GM18873 (cell line): ENCODE results near the gene DMXL1.

Experiments used
- ATAC-seq: cut with Tn5 transposase; IDR thresholded peaks from one replicate; pipeline ENCODE4 v1.9.1; 2021; ENCODE audit warnings: mild to moderate bottlenecking, moderate library complexity, moderate number of reproducible peaks; ENCODE audit not compliant: unreplicated experiment, low FRiP score

The DMXL1 gene

DNA sequence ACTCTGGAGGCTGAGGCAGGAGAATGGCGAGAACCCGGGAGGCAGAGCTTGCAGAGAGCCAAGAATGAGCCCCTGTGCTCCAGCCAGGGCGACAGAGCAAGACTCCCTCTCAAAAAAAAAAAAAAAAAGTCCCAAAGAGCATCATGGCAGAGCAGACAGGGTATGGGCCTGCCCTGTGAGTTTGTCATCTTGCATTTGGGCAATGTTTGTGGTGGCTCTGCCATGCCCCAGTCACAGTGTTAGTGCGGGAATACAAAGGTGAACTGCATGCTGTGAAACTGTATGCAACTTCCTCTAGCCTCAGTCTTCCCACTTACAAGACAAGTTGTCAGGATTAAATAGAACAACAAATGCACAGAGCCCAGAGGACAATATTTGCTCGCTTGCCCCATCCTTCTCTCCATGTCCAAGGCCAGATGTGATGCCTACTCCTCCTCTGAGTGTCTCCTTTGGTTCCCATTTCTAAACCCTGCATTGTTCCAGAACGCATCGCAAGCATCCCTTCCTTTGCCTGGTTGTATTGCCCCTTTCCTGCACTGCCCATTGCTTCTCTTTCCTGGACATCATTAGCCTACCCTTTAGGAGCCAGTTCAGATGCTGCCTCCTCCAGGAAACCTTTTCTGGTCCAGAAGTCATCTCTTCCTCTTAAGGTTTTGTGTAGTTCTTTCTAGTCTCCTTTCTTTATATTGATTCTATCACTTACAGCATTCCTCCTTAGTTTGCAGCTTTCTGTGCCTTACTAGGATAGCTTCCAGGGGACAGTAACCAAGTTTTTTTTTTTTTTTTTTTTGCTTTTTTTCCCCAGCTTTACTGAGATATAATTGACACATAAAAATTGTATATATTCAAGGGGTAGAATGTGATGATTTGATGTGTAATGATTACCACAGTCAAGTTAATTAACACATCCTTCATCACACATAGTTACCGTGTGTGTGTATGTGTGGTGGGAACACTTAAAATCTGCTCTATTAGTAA is 215.9 kb downstream of the DMXL1 start:
- ATAC-seq: no peak

DNA sequence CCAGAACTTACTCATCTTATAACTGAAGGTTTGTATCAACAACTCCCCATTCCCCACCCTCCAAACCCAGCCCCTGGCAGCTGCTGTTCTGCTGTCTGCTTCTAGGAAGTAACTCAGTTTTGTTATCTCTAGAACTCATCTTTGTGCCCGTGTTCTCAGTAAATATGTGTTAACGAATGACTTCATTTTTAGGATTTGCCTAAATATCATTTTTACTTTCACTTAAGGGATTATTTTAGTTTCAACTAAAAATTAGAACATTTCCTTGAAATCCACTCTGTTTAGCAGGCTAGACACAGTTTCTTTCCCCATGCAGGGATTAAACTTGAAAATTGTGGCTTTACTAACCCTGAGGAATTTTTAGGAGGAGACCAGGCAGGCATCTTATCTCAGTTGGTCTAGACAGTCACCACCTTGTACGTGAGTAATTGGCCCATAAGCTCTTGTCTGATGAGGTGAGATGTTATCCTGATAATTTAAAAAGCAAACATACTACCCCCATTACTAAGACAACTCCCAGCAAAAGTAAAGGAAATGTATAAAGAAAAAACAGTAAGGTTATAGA is 216.7 kb downstream of the DMXL1 start:
- peak; percentile 34 for ATAC-seq

DNA sequence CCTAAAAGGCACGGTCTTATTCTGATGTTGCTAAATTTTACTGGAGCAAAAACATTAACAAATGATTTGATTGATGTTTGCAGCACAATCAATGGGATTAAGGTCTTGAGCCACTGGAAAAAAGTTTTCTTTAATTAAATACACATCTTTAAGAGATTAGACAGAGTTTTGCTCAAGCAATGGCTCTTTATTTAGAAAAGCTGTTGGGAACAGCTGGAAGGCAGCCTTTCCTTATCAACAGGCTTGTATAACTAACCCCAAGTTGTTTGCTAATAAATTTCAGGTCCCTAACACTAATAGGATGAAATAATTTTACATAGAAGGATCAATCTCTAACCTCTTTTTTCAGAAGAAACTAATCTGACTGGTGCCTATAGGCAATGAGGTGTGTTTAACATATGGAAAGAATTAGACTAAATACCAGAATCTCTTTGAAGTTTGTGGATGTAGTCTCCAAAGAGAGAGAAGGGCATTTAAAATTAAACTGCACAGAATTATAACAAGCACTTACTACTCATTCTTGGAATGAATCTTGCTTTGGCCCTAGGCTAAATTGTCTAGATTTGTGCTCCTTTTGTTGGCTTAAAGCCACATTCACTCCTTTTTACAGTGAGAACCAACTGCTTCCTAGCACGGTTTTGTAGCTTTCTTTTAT is 217.6 kb downstream of the DMXL1 start:
- no peak for ATAC-seq

DNA sequence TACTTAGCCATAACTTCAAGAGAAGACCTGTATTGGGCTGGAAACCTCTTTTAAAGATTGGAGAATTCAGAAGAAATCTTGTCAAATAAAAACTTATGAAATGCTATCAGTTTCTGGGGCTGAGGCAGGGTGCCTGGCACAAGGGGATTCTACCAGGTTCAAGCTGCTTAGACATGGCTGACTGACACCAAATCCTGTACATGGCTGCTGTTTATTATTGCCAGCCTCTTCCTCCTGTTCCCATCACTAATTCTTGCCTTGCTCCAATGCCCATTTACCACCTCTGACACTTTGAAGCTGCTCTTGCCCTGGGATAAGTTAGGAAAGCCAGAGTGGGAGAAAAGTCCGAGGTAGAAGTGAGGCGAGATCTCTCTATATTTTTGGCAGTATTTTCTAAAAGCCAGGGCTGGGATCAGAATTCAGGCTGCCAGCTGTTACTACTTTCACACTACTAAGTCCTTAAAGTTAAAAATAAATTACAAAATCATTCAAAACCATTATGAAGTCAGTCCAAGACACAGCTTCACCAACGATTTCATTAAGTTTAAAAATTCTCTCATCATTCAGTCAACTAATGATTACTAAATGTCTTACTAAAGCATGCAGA is 218.7 kb downstream of the DMXL1 start:
- no peak for ATAC-seq

DNA sequence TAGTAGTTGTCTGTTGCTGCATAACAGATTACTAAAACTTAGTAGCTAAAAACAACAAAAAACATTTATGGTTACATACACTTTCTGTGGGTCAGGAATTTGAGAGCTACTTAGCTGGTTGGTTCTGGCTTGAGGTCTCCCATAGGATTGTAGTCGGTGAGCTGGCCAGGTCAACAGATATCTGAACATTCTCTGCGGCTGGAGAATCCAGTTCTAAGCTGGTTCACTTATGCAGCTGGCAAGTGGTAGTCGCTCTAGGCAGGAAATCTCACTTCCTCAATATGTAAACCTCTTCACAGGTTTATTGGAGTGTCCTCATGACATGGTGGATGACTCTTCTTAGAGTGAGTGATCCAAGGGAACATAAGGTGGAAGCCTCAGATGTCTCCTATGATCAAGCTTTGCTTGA is 219.3 kb downstream of the DMXL1 start:
- peak; percentile 86 for ATAC-seq

DNA sequence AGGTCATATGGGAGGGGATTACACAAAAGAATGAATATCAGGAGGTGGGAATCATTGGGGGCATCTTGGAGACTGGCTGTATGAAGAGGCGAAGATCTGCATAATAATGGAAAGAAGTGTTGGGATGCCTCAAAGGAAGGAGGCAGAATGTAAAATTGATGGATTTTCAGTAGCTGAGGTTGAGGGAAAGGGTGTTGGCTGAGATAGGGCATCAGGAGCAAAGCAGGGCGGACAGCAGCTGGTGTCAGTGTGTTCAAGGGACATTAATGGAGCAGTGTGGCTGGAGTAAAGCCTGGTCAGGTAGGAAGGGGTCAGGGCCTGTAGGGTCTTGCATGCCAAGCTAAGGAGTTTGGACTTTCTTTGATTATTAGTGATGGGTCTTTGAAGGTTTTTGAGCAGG is 219.7 kb downstream of the DMXL1 start:
- ATAC-seq: no peak

DNA sequence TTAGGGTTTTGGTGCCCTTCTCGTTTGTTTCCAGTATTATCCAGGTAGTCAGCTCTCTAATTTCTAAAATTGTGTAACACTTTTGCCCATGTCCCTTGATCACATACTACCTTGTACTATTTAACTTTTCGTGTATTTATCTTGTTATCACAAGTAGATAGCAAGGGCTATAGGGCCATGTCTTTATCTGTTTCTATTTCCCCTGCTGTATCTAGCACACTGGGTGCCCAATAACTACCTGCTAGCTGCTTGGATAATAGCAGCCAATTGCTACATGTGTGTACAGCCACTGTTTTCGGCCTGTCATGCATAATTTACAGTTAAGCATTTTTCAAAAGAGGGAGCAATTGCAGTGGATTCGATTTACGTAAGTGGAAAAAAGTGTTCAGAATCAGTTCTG is 220.2 kb downstream of the DMXL1 start:
- no peak for ATAC-seq

DNA sequence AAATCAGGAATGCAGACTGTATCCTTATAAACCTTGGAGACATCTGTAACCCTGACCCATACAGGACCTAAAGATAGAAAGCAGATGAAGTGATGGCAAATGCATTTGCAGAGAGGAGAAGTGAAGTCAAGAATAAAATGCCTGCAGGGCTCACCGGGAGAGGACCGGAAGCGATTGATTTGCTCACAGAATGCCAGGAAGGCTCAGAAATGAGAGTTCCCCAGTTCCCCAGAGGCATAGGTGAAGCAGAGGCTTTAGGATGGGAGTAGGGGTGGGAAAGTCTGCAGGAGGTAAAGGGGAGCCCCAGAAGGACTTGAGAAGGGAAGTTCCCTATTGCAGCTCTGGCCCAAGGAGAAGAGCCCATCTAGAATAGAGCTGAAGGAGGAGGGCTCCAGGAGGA is 221.0 kb downstream of the DMXL1 start:
- no peak for ATAC-seq

DNA sequence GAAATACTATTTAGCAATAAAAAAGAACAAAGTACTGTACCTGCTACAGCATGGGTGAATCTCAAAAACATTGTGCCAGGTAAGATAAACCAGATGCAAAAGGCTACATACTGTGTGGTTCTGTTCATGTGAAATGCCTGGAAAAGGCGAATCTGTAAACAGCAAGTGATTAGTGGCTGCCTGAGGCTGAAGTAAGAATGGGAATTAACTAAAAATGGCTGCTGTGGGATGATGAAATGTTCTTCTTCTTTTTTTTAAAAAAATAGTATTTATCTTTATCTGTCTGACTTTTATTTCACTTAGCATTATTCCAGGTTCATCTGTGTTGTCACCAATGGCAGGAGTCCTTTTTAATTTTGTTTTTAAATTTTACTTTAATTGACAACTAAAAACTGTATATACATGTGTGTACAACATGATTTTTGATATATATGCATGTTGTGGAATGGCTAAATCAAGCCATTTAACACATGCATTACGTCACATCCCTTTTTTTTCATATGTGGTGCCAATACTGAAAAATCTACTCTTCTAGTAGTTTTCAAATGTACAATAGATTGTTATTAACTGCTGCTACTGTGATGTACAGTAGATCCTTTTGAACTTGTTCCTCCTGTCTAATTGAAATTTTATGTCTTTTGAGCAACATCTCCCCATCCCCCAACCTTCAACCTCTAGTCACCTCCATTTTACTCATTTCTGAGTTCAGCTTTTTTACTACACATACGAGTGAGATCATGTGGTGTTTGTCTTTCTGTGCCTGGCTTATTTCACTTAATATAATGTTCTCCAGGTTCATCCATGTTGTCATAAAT is 222.0 kb downstream of the DMXL1 start:
- ATAC-seq: no peak

DNA sequence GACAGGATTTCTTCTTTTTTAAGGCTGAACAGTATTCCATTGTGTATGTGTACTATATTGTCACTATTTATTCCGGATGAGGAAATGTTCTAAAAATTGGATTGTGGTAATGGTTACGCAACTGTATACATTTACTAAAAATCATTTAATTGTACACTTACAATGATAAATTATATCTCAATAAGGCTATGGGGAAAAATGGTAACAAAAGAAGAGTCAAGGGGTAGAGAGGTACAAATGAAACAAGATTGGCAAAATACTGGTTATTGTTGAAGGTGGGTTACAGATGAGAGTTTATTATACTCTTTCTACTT is 222.6 kb downstream of the DMXL1 start:
- no peak for ATAC-seq
